HG02623 (cell line): ENCODE results near the gene BANP.
"Not testable (repeated sequence)": the region's sequence is repeated elsewhere in the genome, so short reads cannot be mapped to it uniquely, and the experiment has no call there.

Experiments used
- ATAC-seq: cut with Tn5 transposase; IDR thresholded peaks from one replicate; pipeline ENCODE4 v1.9.1; 2021; ENCODE audit warnings: moderate library complexity; ENCODE audit not compliant: unreplicated experiment

Gene BANP

GRCh38 chr16:88098731-88099562 is 147.7 kb downstream of the BANP start:
- ATAC-seq: not testable (repeated sequence)

GRCh38 chr16:88099563-88099890 is 148.3 kb downstream of the BANP start:
- ATAC-seq: no peak

GRCh38 chr16:88099956-88100355 is 148.7 kb downstream of the BANP start:
- ATAC-seq: not testable (repeated sequence)

- not testable (repeated sequence) for ATAC-seq
These were observed 149.8 kb downstream of the BANP start for GRCh38 chr16:88100801-88101622.

GRCh38 chr16:88101623-88102105 is 150.4 kb downstream of the BANP start:
- ATAC-seq: not testable (repeated sequence)

GRCh38 chr16:88102597-88102996 is 151.4 kb downstream of the BANP start:
- ATAC-seq: no peak

GRCh38 chr16:88103011-88103410 is 151.8 kb downstream of the BANP start:
- ATAC-seq: no peak

- ATAC-seq: no peak
These were observed 152.5 kb downstream of the BANP start for GRCh38 chr16:88103581-88104188.

- ATAC-seq: not testable (repeated sequence)
These were observed 153.1 kb downstream of the BANP start for GRCh38 chr16:88104363-88104762.

- ATAC-seq: not testable (repeated sequence)
These were observed 154.4 kb downstream of the BANP start for GRCh38 chr16:88105574-88106140.

- not testable (repeated sequence) for ATAC-seq
These were observed 155.3 kb downstream of the BANP start for GRCh38 chr16:88106566-88106965.

GRCh38 chr16:88108762-88109161 is 157.5 kb downstream of the BANP start:
- ATAC-seq: no peak

- not testable (repeated sequence) for ATAC-seq
These were observed 158.7 kb downstream of the BANP start for GRCh38 chr16:88109726-88110621.

GRCh38 chr16:88110875-88111494 is 159.8 kb downstream of the BANP start:
- ATAC-seq: not testable (repeated sequence)

- not testable (repeated sequence) for ATAC-seq
These were observed 160.7 kb downstream of the BANP start for GRCh38 chr16:88111976-88112375.

- no peak for ATAC-seq
These were observed 162.4 kb downstream of the BANP start for GRCh38 chr16:88113545-88114045.

GRCh38 chr16:88114541-88115228 is 163.5 kb downstream of the BANP start:
- not testable (repeated sequence) for ATAC-seq

GRCh38 chr16:88116121-88116520 is 164.9 kb downstream of the BANP start:
- no peak for ATAC-seq

GRCh38 chr16:88117476-88117868 is 166.2 kb downstream of the BANP start:
- no peak for ATAC-seq
